ENCODE data around the gene KIAA0930. TPM values are rescaled to one million over a fixed set of nuclear protein-coding genes. Genes with fewer than 3 reads are reported as not detected.

The KIAA0930 gene
- total and polyA plus RNA-seq, 2 of the 4 experiments (the other 2 are of a cell fraction), result 25.3 to 34.1 TPM

- Histone ChIP-seq H3K4me3 (ENCODE audit: insufficient read depth, low read depth, low read length) (no peak overlapping the region), H2BK120ac (ENCODE audit: low read depth, low read length) (no peak overlapping the region), H2AFZ (replicated peaks; ENCODE audit: low read length, poor library complexity) (no peak overlapping the region), H3K9me3 (ENCODE audit: control insufficient read depth, insufficient read depth, low read length) (no peaks in the 10 kb centered on the region), H3K27ac (ENCODE audit: insufficient read depth, low read length) (no peak overlapping the region), H4K8ac (ENCODE audit: low read depth in 2 of 2, low read length in 2 of 2) (no peak overlapping the region), H3K9me1 (ENCODE audit: insufficient read depth, low read length) (no peaks in the 10 kb centered on the region), H3K9ac (ENCODE audit: low read depth, low read length) (no peak overlapping the region), H3K14ac (replicated peaks; ENCODE audit: low read depth, low read length) (no peak overlapping the region), H3K23ac (ENCODE audit: low read depth, low read length) (no peak overlapping the region), H2AK5ac (ENCODE audit: low read depth, low read length) (no peak overlapping the region), H4K20me1 (ENCODE audit: insufficient read depth, low read length) (peaks cover 53% of the 10 kb centered on the region), H2BK20ac (ENCODE audit: low read depth, low read length) (no peak overlapping the region), H4K5ac (ENCODE audit: low read depth, low read length) (no peak overlapping the region), H4K91ac (ENCODE audit: insufficient read depth, low read depth, low read length) (no peak overlapping the region), H2BK5ac (ENCODE audit: low read depth, low read length, poor library complexity, severe bottlenecking) (no peak overlapping the region), H3K36me3 (ENCODE audit: control insufficient read depth, insufficient read depth, low read length) (peaks cover 4% of the 10 kb centered on the region; the same call in 1 of the 2 replicates), H3K56ac (ENCODE audit: extremely low read depth, insufficient read depth, low read length) (no peak overlapping the region), H3K4ac (ENCODE audit: low read depth, low read length) (no peak overlapping the region), H3K27me3 (ENCODE audit: control insufficient read depth, insufficient read depth, low read length) (no peaks in the 10 kb centered on the region), H3K79me1 (ENCODE audit: low read depth in 1 of 2, low read length in 2 of 2) (peaks cover 1 to 61% of the 10 kb centered on the region in 2 experiments; a peak in 2 of 4 replicates), H2AK9ac (replicated peaks; ENCODE audit: low read depth, low read length, poor library complexity) (no peak overlapping the region), H3K4me2 (ENCODE audit: low read depth, low read length) (no peak overlapping the region), H3K18ac (ENCODE audit: low read depth, low read length) (no peak overlapping the region), H2BK15ac (ENCODE audit: low read depth, low read length) (no peak overlapping the region), H3K4me1 (ENCODE audit: control insufficient read depth, insufficient read depth, low read length) (peaks cover 7% of the 10 kb centered on the region; the same call in 1 of the 2 replicates)
- BruUV-seq (replicated peaks), result no TSS peak
- intact Hi-C loops (cut with micrococcal nuclease) (no loop called here), dilution Hi-C loops (cut with HindIII; ENCODE audit: low sequenced_read_pairs, unreplicated experiment) (no loop called here), in situ Hi-C loops (cut with MboI; ENCODE audit: low sequenced_read_pairs) (no loop called here)
- no peak for TF ChIP-seq MXI1 (IDR thresholded peaks at IDR 0.05; ENCODE audit: borderline replicate concordance, low read depth, low read length)
- no peak for TF ChIP-seq BHLHE40 (IDR thresholded peaks at IDR 0.05; ENCODE audit: low read depth, low read length)
- no peak for TF ChIP-seq RAD21 (IDR thresholded peaks at IDR 0.05; ENCODE audit: low read length)
- no peak for TF ChIP-seq POLR2A (IDR thresholded peaks at IDR 0.05; ENCODE audit: low read depth, low read length)
- no peak for TF ChIP-seq SMC3 (IDR thresholded peaks at IDR 0.05; ENCODE audit: low read depth, low read length)
- TF ChIP-seq CTCF (conservative IDR thresholded peaks at IDR 0.05; ENCODE audit: low read depth, low read length), result no peak
- TF ChIP-seq CEBPB (IDR thresholded peaks at IDR 0.05; ENCODE audit: low read depth, low read length), result no peak
- TF ChIP-seq MAFK (IDR thresholded peaks at IDR 0.05; ENCODE audit: low read depth, low read length), result no peak
- TF ChIP-seq CHD1 (IDR thresholded peaks at IDR 0.05; ENCODE audit: low read depth, low read length), result no peak
- no peak for TF ChIP-seq RCOR1 (IDR thresholded peaks at IDR 0.05; ENCODE audit: insufficient replicate concordance, low read length)
- no peak for TF ChIP-seq NFE2L2 (IDR thresholded peaks at IDR 0.05; ENCODE audit: low read depth, low read length)
- 79% methylated on average over 3 of the region's 13 CpGs; no CpG with 5 or more reads in 1 of the 2 experiments for WGBS, 2 experiments (ENCODE audit: extremely low coverage in 2 of 2, insufficient read length in 1 of 2)
- no peak for DNase-seq
- ChIA-PET POLR2A (ENCODE audit: unreplicated experiment) (no interaction called here), CTCF (no interaction called here)
- no peak for ATAC-seq (ENCODE audit: low read depth)
Measured at GRCh38 chr22:45229181-45229580, 11.5 kb downstream of the KIAA0930 start.
